RWPE1 (cell line): ENCODE data around the gene TPI1.
"Not testable (repeated sequence)": the region's sequence is repeated elsewhere in the genome, so short reads cannot be mapped to it uniquely, and the experiment has no call there.

Source experiments
- CTCF ChIA-PET: fragments of 350-600 bp; sonication (Branson Sonifier 250); formaldehyde crosslinking; extraction: SDS; loops from one replicate; lab custom pipeline; 2021; lab: Yijun Ruan, JAX
- POLR2A ChIA-PET: fragments of 400-600 bp; formaldehyde crosslinking; extraction: SDS; loops from one replicate; lab custom pipeline; 2020; ENCODE audit warnings: antibody characterized with exemption; ENCODE audit not compliant: low non-redundant PET; lab: Yijun Ruan, JAX
- DNase-seq: peaks from one replicate; pipeline ENCODE4 v3.0.0; 2012; ENCODE audit warnings: low spot score
- H3K27ac ChIP-seq: fragments of 450-650 bp; 2 replicates; pipeline ENCODE4 v1.5.1; 2017
- CTCF ChIP-seq: fragments of 450-650 bp; conservative IDR thresholded peaks from 2 replicates; pipeline ENCODE4 v1.5.1; 2017; ENCODE audit warnings: low read depth, mild to moderate bottlenecking

Gene TPI1

DNA sequence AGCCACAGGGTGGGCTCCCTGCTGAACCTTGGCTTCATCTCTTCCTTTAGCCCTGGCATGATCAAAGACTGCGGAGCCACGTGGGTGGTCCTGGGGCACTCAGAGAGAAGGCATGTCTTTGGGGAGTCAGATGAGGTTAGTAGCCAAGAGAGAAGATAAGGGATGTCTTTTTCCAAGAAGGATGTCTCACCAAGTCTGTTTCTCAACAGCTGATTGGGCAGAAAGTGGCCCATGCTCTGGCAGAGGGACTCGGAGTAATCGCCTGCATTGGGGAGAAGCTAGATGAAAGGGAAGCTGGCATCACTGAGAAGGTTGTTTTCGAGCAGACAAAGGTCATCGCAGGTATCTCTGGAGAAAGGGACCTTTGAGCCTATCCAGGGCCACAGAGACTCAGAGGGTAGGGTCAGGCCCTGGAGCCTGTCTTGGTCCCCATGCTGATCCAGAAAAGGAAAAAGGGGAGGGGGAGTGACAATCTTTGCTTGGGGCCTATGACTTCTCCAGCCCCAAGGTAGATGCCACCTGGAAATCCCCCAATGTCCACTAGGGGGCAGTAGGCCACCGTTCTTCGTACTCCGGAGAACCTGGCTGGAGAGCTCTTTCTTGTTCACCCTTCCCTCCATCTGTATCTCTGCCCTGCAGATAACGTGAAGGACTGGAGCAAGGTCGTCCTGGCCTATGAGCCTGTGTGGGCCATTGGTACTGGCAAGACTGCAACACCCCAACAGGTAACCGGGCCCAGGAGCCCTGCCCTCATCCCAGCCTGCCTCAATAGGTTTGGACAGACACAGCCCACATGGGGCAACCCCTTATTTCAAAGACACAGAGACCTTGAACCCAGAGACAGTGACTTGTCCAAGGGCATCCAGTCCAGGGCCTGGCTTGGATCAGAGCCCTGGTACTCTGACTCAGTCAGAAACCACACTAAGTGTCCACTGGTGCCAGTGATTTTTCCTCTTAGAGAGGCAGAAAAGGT, 2.0 kb downstream of the TPI1 start:
- ChIA-PET POLR2A (no interaction called here), CTCF (interaction anchor here (0.7 to 2.0 kb wide), 6 partner anchors 15 to 145 kb away, joined by 3 to 12 read pairs (median 6); partner anchors contain the start of gene USP5)
- DNase-seq = peak; percentile 61
- H3K27ac ChIP-seq = peak overlapping the region; percentile 84
- TF ChIP-seq CTCF = peak; percentile 71

GRCh38 chr12:6870304-6870703, 3.0 kb downstream of the TPI1 start:
- DNase-seq, POLR2A ChIA-PET: not testable (repeated sequence)
- peak overlapping the region; percentile 84 for H3K27ac ChIP-seq
- CTCF ChIA-PET = interaction anchor here (0.6 to 2.0 kb wide), 4 partner anchors 21 to 348 kb away, joined by 3 to 12 read pairs (median 3); no protein-coding TSS in a partner anchor

GRCh38 chr12:6871052-6871957, 4.0 kb downstream of the TPI1 start:
- DNase-seq = peak; percentile 62
- peak overlapping the region; percentile 84 for H3K27ac ChIP-seq
- ChIA-PET CTCF (interaction anchor here (0.5 to 3.2 kb wide), 8 partner anchors 10 to 401 kb away, joined by 3 to 16 read pairs (median 4); partner anchors contain the start of gene VAMP1), POLR2A (interaction anchor here (0.6 to 2.4 kb wide), 2 partner anchors 20 to 81 kb away, joined by 3 to 9 read pairs; no protein-coding TSS in a partner anchor)
- TF ChIP-seq CTCF = no peak

GRCh38 chr12:6872073-6873048, 5.0 kb downstream of the TPI1 start:
- peak; percentile 84 for TF ChIP-seq CTCF
- peak; percentile 72 for DNase-seq
- peak overlapping the region; percentile 84 for H3K27ac ChIP-seq
- POLR2A ChIA-PET = interaction anchor here (0.5 to 2.4 kb wide), 3 partner anchors 10 to 53 kb away, joined by 3 to 9 read pairs (median 5); no protein-coding TSS in a partner anchor
- CTCF ChIA-PET = interaction anchor here (0.5 to 3.2 kb wide), 26 partner anchors 9 to 824 kb away, joined by 3 to 16 read pairs (median 4); partner anchors contain the start of genes CDCA3, LRRC23 and VAMP1

- peak; percentile 92 for DNase-seq
- ChIA-PET CTCF (interaction anchor here (0.5 to 3.2 kb wide), 18 partner anchors 10 to 823 kb away, joined by 3 to 16 read pairs (median 4); partner anchors contain the start of genes CDCA3 and LRRC23), POLR2A (interaction anchor here (1.0 to 2.4 kb wide), 2 partner anchors 18 to 52 kb away, joined by 3 to 9 read pairs; no protein-coding TSS in a partner anchor)
- H3K27ac ChIP-seq = peak within 1 kb of the TSS; percentile 84
- TF ChIP-seq CTCF = no peak
Observed at GRCh38 chr12:6873094-6874014, 6.0 kb downstream of the TPI1 start, which contains the start of gene SPSB2. Gene SPSB2, minus strand, starts transcription at chr12:6873303. Its CDS starts 402 bp downstream, at chr12:6872901.

DNA sequence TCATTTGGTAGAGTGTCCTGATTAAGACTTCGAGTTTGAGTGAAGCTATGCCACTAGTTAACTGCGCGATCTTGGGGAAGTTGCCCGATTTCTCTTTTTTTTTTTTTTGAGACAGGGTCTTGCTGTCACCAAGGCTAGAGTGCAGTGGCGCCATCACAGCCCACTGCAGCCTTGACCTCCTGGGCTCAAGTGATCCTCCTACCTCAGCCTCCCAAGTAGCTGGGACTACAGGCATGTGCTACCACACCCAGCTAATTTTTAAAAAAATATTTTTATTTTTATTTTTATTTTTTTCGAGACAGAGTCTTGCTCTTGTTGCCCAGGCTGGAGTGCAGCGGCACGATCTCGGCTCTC, 6.7 kb downstream of the TPI1 start:
- CTCF ChIA-PET = interaction anchor here (1.0 kb wide), 1 partner anchor 234 kb away, joined by 3 read pairs; no protein-coding TSS in a partner anchor
- H3K27ac ChIP-seq = peak overlapping the region; percentile 84
- not testable (repeated sequence) for DNase-seq
- POLR2A ChIA-PET = interaction anchor here (0.7 kb wide), 1 partner anchor 52 kb away, joined by 3 read pairs; no protein-coding TSS in a partner anchor

DNA sequence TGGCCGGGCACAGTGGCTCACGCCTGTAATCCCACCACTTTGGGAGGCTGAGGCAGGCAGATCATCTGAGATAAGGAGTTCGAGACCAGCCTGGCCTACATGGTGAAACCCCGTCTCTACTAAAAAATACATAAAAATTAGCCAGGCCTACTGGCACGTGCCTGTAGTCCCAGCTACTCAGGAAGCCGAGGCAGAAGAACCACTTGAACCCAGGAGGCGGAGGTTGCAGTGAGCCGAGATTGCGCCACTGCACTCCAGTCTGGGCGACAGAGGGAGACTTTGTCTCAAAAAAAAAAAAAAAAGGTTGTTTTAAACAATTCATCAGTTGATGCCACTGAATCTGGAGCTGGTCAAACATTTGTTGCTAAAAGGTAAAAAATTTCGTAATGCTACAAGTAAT, 12.5 kb downstream of the TPI1 start:
- H3K27ac ChIP-seq = not testable (repeated sequence)
- POLR2A ChIA-PET = interaction anchor here (0.6 kb wide), 1 partner anchor 38 kb away, joined by 3 read pairs; no protein-coding TSS in a partner anchor

More for the DNA sequence above, 12.5 kb downstream of the TPI1 start:
- DNase-seq, CTCF ChIA-PET: not testable (repeated sequence)
